A549 (cell line): ENCODE measurements around the gene PIK3CB.

ENCODE experiments used
- CEBPB ChIP-seq, 2 experiments: fragments of >200 bp in 1 of 2; sonication (Bioruptor Twin) in 1 of 2; formaldehyde crosslinking in 1 of 2; IDR thresholded peaks; 2 replicates each; pipeline ENCODE4 v1.6.1; 2012 to 2016
- CHD2 ChIP-seq: fragments of 150-350 bp; IDR thresholded peaks from 2 replicates; pipeline ENCODE4 v1.6.1; 2014; ENCODE audit warnings: low read length; ENCODE audit not compliant: partially characterized antibody
- KDM5A ChIP-seq: fragments of 200-600 bp; sonication (generic); IDR thresholded peaks from 2 replicates; pipeline ENCODE4 v1.6.1; 2016; ENCODE audit warnings: antibody characterized with exemption, mild to moderate bottlenecking
- MAFK ChIP-seq: fragments of 450-650 bp; IDR thresholded peaks from 2 replicates; pipeline ENCODE4 v1.6.1; 2014; ENCODE audit not compliant: partially characterized antibody
- MAX ChIP-seq: IDR thresholded peaks from 2 replicates; pipeline ENCODE4 v1.6.1; 2012
- POLR2A ChIP-seq: IDR thresholded peaks from 2 replicates; pipeline ENCODE4 v1.6.1; 2012; ENCODE audit warnings: mild to moderate bottlenecking, low read length
- RAD21 ChIP-seq, 2 experiments: fragments of >200 bp in 1 of 2; sonication (Bioruptor Twin) in 1 of 2; formaldehyde crosslinking in 1 of 2; IDR thresholded peaks in 1 of 2; conservative IDR thresholded peaks in 1 of 2; 2 replicates in 1 of 2; 3 replicates in 1 of 2; pipeline ENCODE4 v1.6.1; 2012 to 2018; ENCODE audit warnings: inconsistent platforms in 1 of 2
- REST ChIP-seq: fragments of 200-600 bp; sonication (generic); IDR thresholded peaks from 2 replicates; pipeline ENCODE4 v1.6.1; 2016; ENCODE audit warnings: antibody characterized with exemption, mild to moderate bottlenecking, moderate library complexity
- RFX5 ChIP-seq: fragments of 450-650 bp; IDR thresholded peaks from 2 replicates; pipeline ENCODE4 v1.7.1; 2014; ENCODE audit warnings: antibody characterized with exemption, mild to moderate bottlenecking, moderate library complexity
- RNF2 ChIP-seq: fragments of 200-600 bp; sonication (generic); IDR thresholded peaks from 2 replicates; pipeline ENCODE4 v1.6.1; 2016; ENCODE audit warnings: low read depth, mild to moderate bottlenecking, antibody characterized with exemption, moderate library complexity, borderline replicate concordance
- TF ChIP-seq, protein P1 (sequence below): fragments of >200 bp; sonication (Bioruptor Twin); formaldehyde crosslinking; IDR thresholded peaks from 3 replicates; pipeline ENCODE4 v1.5.1; 2016

GRCh38 chr3:138875754-138876664, 41.3 kb upstream of the PIK3CB start:
- TF ChIP-seq, protein P1, sequence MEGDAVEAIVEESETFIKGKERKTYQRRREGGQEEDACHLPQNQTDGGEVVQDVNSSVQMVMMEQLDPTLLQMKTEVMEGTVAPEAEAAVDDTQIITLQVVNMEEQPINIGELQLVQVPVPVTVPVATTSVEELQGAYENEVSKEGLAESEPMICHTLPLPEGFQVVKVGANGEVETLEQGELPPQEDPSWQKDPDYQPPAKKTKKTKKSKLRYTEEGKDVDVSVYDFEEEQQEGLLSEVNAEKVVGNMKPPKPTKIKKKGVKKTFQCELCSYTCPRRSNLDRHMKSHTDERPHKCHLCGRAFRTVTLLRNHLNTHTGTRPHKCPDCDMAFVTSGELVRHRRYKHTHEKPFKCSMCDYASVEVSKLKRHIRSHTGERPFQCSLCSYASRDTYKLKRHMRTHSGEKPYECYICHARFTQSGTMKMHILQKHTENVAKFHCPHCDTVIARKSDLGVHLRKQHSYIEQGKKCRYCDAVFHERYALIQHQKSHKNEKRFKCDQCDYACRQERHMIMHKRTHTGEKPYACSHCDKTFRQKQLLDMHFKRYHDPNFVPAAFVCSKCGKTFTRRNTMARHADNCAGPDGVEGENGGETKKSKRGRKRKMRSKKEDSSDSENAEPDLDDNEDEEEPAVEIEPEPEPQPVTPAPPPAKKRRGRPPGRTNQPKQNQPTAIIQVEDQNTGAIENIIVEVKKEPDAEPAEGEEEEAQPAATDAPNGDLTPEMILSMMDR = no peak
- TF ChIP-seq REST (no peak), KDM5A (no peak), RAD21 (conservative IDR thresholded peaks at IDR 0.05 in 1 of 2, IDR thresholded peaks at IDR 0.05 in 1 of 2) (no peak), CHD2 (no peak), CEBPB (IDR thresholded peaks at IDR 0.05) (no peak), RFX5 (no peak), POLR2A (no peak), MAX (no peak), MAFK (no peak), RNF2 (no peak)
